Hepatocyte (in vitro differentiated cells): ENCODE results near the gene GRAP2. TPM values are rescaled to one million over a fixed set of nuclear protein-coding genes. Genes with fewer than 3 reads are reported as not detected.

ENCODE experiments used
- DNase-seq: peaks from one replicate; pipeline ENCODE4 v3.0.0-alpha.2; 2016; ENCODE audit warnings: low spot score
- H2AFZ ChIP-seq: fragments of 200-600 bp; sonication (generic); 2 replicates; pipeline ENCODE4 v1.6.0; 2016; ENCODE audit warnings: antibody characterized with exemption, mild to moderate bottlenecking
- H3K27ac ChIP-seq: fragments of 200-600 bp; sonication (generic); 2 replicates; pipeline ENCODE4 v1.5.1; 2016; ENCODE audit warnings: mild to moderate bottlenecking
- H3K27me3 ChIP-seq: fragments of 200-600 bp; sonication (generic); 2 replicates; pipeline ENCODE4 v1.6.1; 2016
- H3K36me3 ChIP-seq: fragments of 200-600 bp; sonication (generic); replicated peaks from 2 replicates; pipeline ENCODE4 v1.5.1; 2016; ENCODE audit warnings: low read depth; ENCODE audit not compliant: insufficient read depth
- H3K4me1 ChIP-seq: fragments of 200-600 bp; sonication (generic); 2 replicates; pipeline ENCODE4 v1.5.1; 2016; ENCODE audit warnings: mild to moderate bottlenecking, moderate library complexity; ENCODE audit not compliant: insufficient read depth
- H3K4me2 ChIP-seq: fragments of 200-600 bp; sonication (generic); 2 replicates; pipeline ENCODE4 v1.6.0; 2016
- H3K4me3 ChIP-seq: fragments of 200-600 bp; sonication (generic); 2 replicates; pipeline ENCODE4 v1.5.1; 2016; ENCODE audit warnings: mild to moderate bottlenecking
- H3K79me2 ChIP-seq: fragments of 200-600 bp; sonication (generic); 2 replicates; pipeline ENCODE4 v1.6.0; 2017; ENCODE audit warnings: mild to moderate bottlenecking
- H3K9me2 ChIP-seq: fragments of 200-600 bp; sonication (generic); replicated peaks from 2 replicates; pipeline ENCODE4 v1.6.0; 2017; ENCODE audit warnings: mild to moderate bottlenecking; ENCODE audit not compliant: insufficient read depth
- H3K9me3 ChIP-seq: fragments of 200-600 bp; sonication (generic); 2 replicates; pipeline ENCODE4 v1.5.1; 2016; ENCODE audit warnings: low read depth, mild to moderate bottlenecking
- H4K20me1 ChIP-seq: fragments of 200-600 bp; sonication (generic); 2 replicates; pipeline ENCODE4 v1.6.0; 2016; ENCODE audit warnings: mild to moderate bottlenecking; ENCODE audit not compliant: insufficient read depth, poor library complexity, severe bottlenecking
- CTCF ChIP-seq: fragments of 200-600 bp; sonication (generic); IDR thresholded peaks from 2 replicates; pipeline ENCODE4 v1.5.1; 2016; ENCODE audit warnings: antibody characterized with exemption, mild to moderate bottlenecking; ENCODE audit not compliant: poor library complexity
- EZH2 ChIP-seq: fragments of 200-600 bp; sonication (generic); IDR thresholded peaks from 2 replicates; pipeline ENCODE4 v1.6.1; 2016; ENCODE audit warnings: antibody characterized with exemption, mild to moderate bottlenecking, borderline replicate concordance
- EZH2phosphoT487 ChIP-seq: fragments of 200-600 bp; sonication (generic); IDR thresholded peaks from one replicate; pipeline ENCODE4 v1.6.1; 2018; ENCODE audit warnings: antibody characterized with exemption, mild to moderate bottlenecking, low read depth, moderate library complexity; ENCODE audit not compliant: unreplicated experiment, severe bottlenecking
- WGBS: methylation state at CpG from one replicate; pipeline ENCODE4 v1.1.6; 2016; ENCODE audit warnings: low lambda C conversion rate; ENCODE audit errors: missing lambda C conversion rate; 5-methylcytosine and 5-hydroxymethylcytosine counted together
- polyA plus RNA-seq: library from polyadenylated mRNA; unstranded; fragments of >200 nt; fragmentation: Nextera tagmentation; extraction: Ambion mirVana; gene quantifications from 2 replicates; pipeline ENCODE4 v1.2.1, GENCODE V29; 2016
- total RNA-seq: library from RNA; depleted of rRNA; stranded (reverse); fragments of >200 nt; gene quantifications from 2 replicates; pipeline ENCODE4 v1.2.3, GENCODE V29; 2014

GRAP2 gene
- total and polyA plus RNA-seq, 2 experiments from 2014 or later = 0.51 TPM; not detected in 1

DNA sequence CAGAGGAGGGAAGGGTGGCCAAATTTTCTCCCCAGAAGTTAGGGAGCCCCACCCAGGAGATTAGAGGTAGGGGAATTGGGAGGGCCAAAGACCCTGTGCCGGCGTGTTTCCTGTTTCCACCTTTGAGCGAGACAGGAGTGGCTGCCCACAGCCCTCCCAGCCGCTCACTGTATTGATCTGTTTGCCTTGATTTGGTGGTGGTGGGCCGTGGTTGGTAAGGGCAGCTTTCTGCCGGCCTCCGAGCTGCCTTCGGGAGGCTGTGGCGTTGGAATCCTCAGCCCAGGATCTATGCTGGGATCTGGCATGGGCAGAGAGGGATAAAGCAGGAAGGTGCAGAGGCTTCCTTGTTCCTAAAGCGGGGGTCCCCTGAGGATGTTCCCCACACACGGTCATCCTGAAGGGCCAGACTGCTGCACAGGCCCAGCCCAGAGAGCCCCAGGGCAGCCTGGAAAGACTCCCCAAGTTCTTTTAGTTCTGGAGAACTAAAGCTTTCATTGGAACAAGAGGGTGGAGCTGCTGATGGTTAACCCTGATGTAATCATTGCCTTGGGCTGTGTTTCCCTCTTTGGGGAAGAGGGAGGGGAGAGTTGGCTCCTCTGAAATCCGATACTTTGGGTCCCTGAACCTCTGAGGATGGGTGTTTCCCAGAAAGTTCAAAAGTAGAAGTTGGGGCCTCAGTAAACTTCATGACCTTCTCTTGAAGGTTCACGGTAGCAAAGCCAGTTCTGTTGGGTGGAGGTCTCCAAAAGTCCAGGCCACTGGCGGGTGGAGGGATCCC is 101.1 kb downstream of the GRAP2 start:
- H4K20me1 ChIP-seq = peaks cover 6% of the 10 kb centered on the region
- no peaks in the 10 kb centered on the region for H3K36me3 ChIP-seq
- 68% methylated on average over 14 of the region's 14 CpGs for whole genome bisulfite sequencing
- no peaks in the 10 kb centered on the region for H3K27me3 ChIP-seq
- H3K9me3 ChIP-seq = no peaks in the 10 kb centered on the region
- H3K4me3 ChIP-seq = no peak overlapping the region
- peaks cover 46% of the 10 kb centered on the region for H3K4me1 ChIP-seq
- H3K9me2 ChIP-seq = no peaks in the 10 kb centered on the region
- H3K4me2 ChIP-seq = no peak overlapping the region
- TF ChIP-seq CTCF (no peak), EZH2phosphoT487 (no peak), EZH2 (no peak)
- no peak overlapping the region for H2AFZ ChIP-seq
- H3K79me2 ChIP-seq = peaks cover 67% of the 10 kb centered on the region
- H3K27ac ChIP-seq = peak overlapping the region; percentile 73
- DNase-seq = no peak

GRCh38 chr22:40002935-40003715 is 102.2 kb downstream of the GRAP2 start:
- Histone ChIP-seq H3K9me3 (no peaks in the 10 kb centered on the region), H3K27ac (no peak overlapping the region), H3K79me2 (peaks cover 60% of the 10 kb centered on the region), H2AFZ (no peak overlapping the region), H3K4me1 (peaks cover 37% of the 10 kb centered on the region), H3K4me2 (no peak overlapping the region), H3K4me3 (no peak overlapping the region), H3K9me2 (no peaks in the 10 kb centered on the region), H3K27me3 (no peaks in the 10 kb centered on the region), H3K36me3 (no peaks in the 10 kb centered on the region), H4K20me1 (peaks cover 6% of the 10 kb centered on the region)
- TF ChIP-seq EZH2 = no peak
- no peak for TF ChIP-seq CTCF
- TF ChIP-seq EZH2phosphoT487 = no peak
- DNase-seq = no peak
- 91% methylated on average over 6 of the region's 6 CpGs for WGBS

GRCh38 chr22:40004836-40005235 is 104.0 kb downstream of the GRAP2 start:
- TF ChIP-seq CTCF (no peak), EZH2 (no peak), EZH2phosphoT487 (no peak)
- H3K79me2 ChIP-seq = peaks cover 58% of the 10 kb centered on the region
- H3K27ac ChIP-seq = no peak overlapping the region
- no peaks in the 10 kb centered on the region for H3K27me3 ChIP-seq
- H3K4me2 ChIP-seq = no peak overlapping the region
- H3K9me2 ChIP-seq = no peaks in the 10 kb centered on the region
- H3K4me3 ChIP-seq = no peak overlapping the region
- DNase-seq = no peak
- no peaks in the 10 kb centered on the region for H3K36me3 ChIP-seq
- no peaks in the 10 kb centered on the region for H3K9me3 ChIP-seq
- peaks cover 6% of the 10 kb centered on the region for H4K20me1 ChIP-seq
- H3K4me1 ChIP-seq = peaks cover 26% of the 10 kb centered on the region
- WGBS = 88% methylated on average over 6 of the region's 6 CpGs
- no peak overlapping the region for H2AFZ ChIP-seq
